Nephron progenitor cell (in vitro differentiated cells): ENCODE data around the gene SYNE2.

Source experiments
- DNase-seq: peaks from one replicate; pipeline ENCODE4 v3.0.0; 2021
- H3K27ac Mint-ChIP-seq: 2 replicates; pipeline ENCODE4 v1.8.0; 2021; ENCODE audit warnings: mild to moderate bottlenecking, moderate library complexity, mixed read lengths
- H3K27me3 Mint-ChIP-seq: 2 replicates; pipeline ENCODE4 v1.8.0; 2021; ENCODE audit warnings: mild to moderate bottlenecking, low read depth, mixed read lengths; ENCODE audit not compliant: poor library complexity
- H3K36me3 Mint-ChIP-seq: 2 replicates; pipeline ENCODE4 v1.8.0; 2021; ENCODE audit warnings: low read depth, mixed read lengths
- H3K4me1 Mint-ChIP-seq: 2 replicates; pipeline ENCODE4 v1.8.0; 2021; ENCODE audit warnings: mixed read lengths
- H3K4me3 Mint-ChIP-seq: 2 replicates; pipeline ENCODE4 v1.8.0; 2021; ENCODE audit warnings: mild to moderate bottlenecking, moderate library complexity, mixed read lengths
- H3K9me3 Mint-ChIP-seq: 2 replicates; pipeline ENCODE4 v1.8.0; 2021; ENCODE audit warnings: mild to moderate bottlenecking, moderate library complexity, mixed read lengths
- TF ChIP-seq, protein P1 (sequence below): fragments of 200-600 bp; sonication (generic); IDR thresholded peaks from 2 replicates; pipeline ENCODE4 v1.5.0; 2021; ENCODE audit warnings: antibody characterized with exemption

SYNE2 gene

DNA sequence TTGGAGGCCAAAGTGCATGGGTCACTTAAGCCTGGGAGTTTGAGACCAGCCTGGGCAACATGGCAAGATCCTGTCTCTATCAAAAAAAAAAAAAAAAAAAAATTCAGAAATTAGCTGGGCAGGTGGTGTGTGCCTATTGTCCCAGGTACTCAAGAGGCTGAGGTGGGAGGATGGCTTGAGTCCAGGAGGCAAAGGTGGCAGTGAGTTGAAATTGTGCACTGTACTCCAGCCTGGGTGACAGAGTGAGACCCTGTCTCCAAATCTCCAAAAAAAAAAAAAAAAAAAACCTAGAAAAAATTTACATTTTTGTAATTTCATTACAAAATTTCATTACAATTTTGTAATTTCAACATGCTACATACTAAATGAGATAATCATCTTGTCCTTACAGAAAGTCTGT, 42.7 kb downstream of the SYNE2 start:
- Mint-ChIP-seq H3K27ac (no peak overlapping the region), H3K4me1 (peaks cover 24% of the 10 kb centered on the region), H3K4me3 (no peak overlapping the region), H3K36me3 (peaks cover 13% of the 10 kb centered on the region), H3K9me3 (peaks cover 7% of the 10 kb centered on the region), H3K27me3 (no peaks in the 10 kb centered on the region)
- TF ChIP-seq, protein P1, sequence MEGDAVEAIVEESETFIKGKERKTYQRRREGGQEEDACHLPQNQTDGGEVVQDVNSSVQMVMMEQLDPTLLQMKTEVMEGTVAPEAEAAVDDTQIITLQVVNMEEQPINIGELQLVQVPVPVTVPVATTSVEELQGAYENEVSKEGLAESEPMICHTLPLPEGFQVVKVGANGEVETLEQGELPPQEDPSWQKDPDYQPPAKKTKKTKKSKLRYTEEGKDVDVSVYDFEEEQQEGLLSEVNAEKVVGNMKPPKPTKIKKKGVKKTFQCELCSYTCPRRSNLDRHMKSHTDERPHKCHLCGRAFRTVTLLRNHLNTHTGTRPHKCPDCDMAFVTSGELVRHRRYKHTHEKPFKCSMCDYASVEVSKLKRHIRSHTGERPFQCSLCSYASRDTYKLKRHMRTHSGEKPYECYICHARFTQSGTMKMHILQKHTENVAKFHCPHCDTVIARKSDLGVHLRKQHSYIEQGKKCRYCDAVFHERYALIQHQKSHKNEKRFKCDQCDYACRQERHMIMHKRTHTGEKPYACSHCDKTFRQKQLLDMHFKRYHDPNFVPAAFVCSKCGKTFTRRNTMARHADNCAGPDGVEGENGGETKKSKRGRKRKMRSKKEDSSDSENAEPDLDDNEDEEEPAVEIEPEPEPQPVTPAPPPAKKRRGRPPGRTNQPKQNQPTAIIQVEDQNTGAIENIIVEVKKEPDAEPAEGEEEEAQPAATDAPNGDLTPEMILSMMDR, result no peak
- no peak for DNase-seq

DNA sequence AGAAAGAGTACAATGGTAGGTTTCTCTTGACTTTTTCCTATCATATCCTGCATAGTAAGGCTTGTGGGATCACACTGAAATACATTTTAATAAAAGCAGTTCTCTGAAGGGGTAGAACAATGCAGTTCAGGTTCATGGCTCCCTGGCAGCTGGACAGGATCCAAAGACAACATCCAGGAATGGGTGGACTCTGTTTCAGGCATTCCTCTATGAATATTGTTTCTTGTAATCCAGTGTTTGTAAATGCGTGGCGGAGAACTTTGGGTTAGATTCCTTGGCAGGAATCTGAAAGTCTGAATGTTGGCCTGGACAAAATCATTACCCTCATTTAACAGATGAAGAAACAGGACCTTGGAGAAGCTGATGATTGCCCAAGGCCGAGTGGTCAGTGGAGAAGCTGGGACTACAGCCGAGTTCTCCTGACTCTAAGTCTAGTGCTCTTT, 43.5 kb downstream of the SYNE2 start:
- H3K36me3 Mint-ChIP-seq, result peaks cover 19% of the 10 kb centered on the region
- H3K27ac Mint-ChIP-seq, result no peak overlapping the region
- no peak for DNase-seq
- H3K27me3 Mint-ChIP-seq, result no peaks in the 10 kb centered on the region
- TF ChIP-seq, protein P1, result no peak
- peaks cover 12% of the 10 kb centered on the region for H3K9me3 Mint-ChIP-seq
- peaks cover 16% of the 10 kb centered on the region for H3K4me1 Mint-ChIP-seq
- no peak overlapping the region for H3K4me3 Mint-ChIP-seq

DNA sequence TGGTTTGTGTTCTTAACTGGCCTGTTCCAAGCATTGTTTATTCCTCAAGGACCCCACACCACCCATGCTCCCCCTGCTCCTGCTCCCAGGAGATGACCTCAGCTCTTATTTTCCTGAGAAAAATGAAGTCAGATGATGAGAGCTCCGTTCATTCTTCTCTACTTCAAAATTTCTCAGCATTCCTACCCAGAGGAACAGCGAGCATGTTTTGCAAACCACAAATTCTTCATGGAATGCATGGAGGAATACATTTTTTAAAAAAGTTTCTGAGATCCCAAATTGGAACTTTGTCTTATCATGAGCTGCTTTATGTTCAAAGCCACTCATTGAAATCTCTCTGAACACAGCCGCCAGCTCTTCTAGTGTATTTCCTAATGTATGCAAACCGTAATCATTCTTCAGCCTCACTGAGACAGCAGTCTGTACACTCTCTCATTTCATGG, 44.9 kb downstream of the SYNE2 start:
- no peak for DNase-seq
- no peaks in the 10 kb centered on the region for H3K27me3 Mint-ChIP-seq

DNA sequence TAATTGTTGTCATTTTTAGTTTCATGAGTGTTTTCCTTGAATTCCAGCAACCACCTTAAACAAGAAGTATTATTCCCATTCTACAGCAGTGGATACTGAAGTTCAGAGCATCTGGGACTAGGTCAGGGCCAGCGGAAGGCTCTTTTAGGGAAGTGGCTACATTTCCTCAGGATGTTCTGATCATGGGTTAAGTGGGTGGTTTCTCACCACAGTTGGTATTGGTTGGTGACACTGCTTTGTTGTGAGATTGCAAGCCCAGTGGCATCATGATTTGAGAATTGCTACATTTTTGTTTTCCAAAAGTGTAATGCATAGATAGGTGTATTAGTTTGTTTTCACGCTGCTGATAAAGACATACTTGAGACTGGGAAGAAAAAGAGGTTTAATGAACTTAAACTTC, 47.1 kb downstream of the SYNE2 start:
- peaks cover 38% of the 10 kb centered on the region for H3K36me3 Mint-ChIP-seq
- H3K27ac Mint-ChIP-seq, result peak overlapping the region; percentile 75
- H3K27me3 Mint-ChIP-seq, result no peaks in the 10 kb centered on the region
- TF ChIP-seq, protein P1, result no peak
- H3K9me3 Mint-ChIP-seq, result peaks cover 20% of the 10 kb centered on the region
- peaks cover 5% of the 10 kb centered on the region for H3K4me1 Mint-ChIP-seq
- H3K4me3 Mint-ChIP-seq, result no peak overlapping the region
- no peak for DNase-seq

More for the DNA sequence above, 44.9 kb downstream of the SYNE2 start:
- Mint-ChIP-seq H3K4me1 (peaks cover 5% of the 10 kb centered on the region), H3K9me3 (peaks cover 12% of the 10 kb centered on the region), H3K36me3 (peaks cover 22% of the 10 kb centered on the region), H3K4me3 (no peak overlapping the region), H3K27ac (peak overlapping the region; percentile 9)
- TF ChIP-seq, protein P1, result no peak

DNA sequence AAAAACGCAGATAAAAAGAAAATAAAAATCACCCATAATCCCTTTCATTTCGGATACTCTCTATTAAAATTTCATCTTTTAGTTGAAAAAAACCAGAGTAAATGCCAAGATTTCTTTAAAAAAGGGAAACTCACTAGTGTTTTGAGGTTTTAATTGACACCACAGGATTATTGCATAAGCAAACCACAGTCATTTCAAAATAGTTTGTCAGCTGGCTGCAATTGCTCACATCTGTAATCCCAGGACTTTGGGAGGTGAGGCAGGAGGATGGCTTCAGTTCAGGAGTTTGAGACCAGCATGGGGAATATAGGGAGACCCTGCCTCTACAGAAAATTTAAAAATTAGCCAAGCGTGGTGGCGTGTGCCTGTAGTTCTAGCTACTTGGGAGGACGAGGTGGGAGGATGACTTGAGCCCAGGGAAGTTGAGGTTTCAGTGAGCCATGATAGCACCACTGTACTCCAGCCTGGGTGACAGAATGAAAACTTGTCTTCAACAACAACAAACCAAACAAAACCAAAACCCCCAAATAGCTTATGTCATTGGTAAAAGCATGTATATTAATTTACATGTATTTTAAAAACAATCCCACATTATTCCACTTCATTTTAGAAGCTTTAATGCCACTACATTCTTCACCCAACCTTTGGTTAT, 48.8 kb downstream of the SYNE2 start:
- peaks cover 36% of the 10 kb centered on the region for H3K9me3 Mint-ChIP-seq
- no peak overlapping the region for H3K27ac Mint-ChIP-seq
- H3K36me3 Mint-ChIP-seq, result peaks cover 45% of the 10 kb centered on the region
- H3K27me3 Mint-ChIP-seq, result no peaks in the 10 kb centered on the region
- TF ChIP-seq, protein P1, result no peak
- DNase-seq, result no peak
- no peak overlapping the region for H3K4me3 Mint-ChIP-seq
- H3K4me1 Mint-ChIP-seq, result peaks cover 5% of the 10 kb centered on the region

DNA sequence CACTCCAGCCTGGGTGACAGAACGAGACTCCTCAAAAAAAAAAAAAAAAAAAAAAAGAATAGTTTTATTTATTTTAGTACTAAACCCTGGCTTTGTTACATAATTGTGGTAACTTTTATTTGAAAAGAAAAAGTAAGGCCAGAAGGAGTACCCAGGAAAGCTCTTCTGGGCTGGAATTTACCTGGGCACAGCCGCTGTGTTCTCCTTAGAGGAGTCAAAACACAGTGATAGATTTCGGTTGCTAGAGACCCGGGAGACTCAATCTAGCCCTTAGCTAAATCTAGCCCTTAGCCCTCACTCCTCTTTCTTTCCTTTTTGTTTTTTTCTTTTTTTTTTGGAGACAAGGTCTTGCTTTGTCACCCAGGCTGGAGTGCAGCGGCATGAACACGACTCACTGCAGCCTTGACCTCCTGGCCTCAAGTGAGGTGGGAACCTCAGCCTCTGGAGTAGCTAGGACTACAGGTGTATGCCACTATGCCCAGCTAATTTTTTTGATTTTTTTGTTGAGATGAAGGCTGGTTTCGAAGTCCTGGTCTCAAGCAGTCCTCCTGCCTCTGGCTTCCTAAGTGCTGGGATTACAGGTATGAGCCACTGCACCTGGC, 49.7 kb downstream of the SYNE2 start:
- H3K36me3 Mint-ChIP-seq, result peaks cover 45% of the 10 kb centered on the region
- H3K9me3 Mint-ChIP-seq, result peaks cover 36% of the 10 kb centered on the region
- H3K4me1 Mint-ChIP-seq, result peaks cover 5% of the 10 kb centered on the region
- TF ChIP-seq, protein P1, result no peak
- no peaks in the 10 kb centered on the region for H3K27me3 Mint-ChIP-seq
- H3K27ac Mint-ChIP-seq, result no peak overlapping the region
- H3K4me3 Mint-ChIP-seq, result no peak overlapping the region
- no peak for DNase-seq
